AG08395 (cell line): ENCODE results near the gene ANOS1.
"Not testable (repeated sequence)": the region's sequence is repeated elsewhere in the genome, so short reads cannot be mapped to it uniquely, and the experiment has no call there.

Experiments
- DNase-seq: peaks from one replicate; pipeline ENCODE4 v3.0.0; 2012; ENCODE audit warnings: mixed read lengths, low spot score

Gene ANOS1

GRCh38 chrX:8731559-8732395 is at the start of gene ANOS1:
ANOS1 (minus strand) TSS chrX:8732137; CDS start chrX:8732036, 101 bp downstream.
- DNase-seq: no peak

- no peak for DNase-seq
Measured at GRCh38 chrX:8773117-8773516, 41.2 kb upstream of the ANOS1 start.

GRCh38 chrX:8760021-8760420 is 28.1 kb upstream of the ANOS1 start:
- DNase-seq: peak; percentile 4

GRCh38 chrX:8758706-8759105 is 26.8 kb upstream of the ANOS1 start:
- not testable (repeated sequence) for DNase-seq

- not testable (repeated sequence) for DNase-seq
Measured at GRCh38 chrX:8757609-8758389, 25.9 kb upstream of the ANOS1 start.

- DNase-seq: no peak
Measured at GRCh38 chrX:8755813-8756212, 23.9 kb upstream of the ANOS1 start.

- DNase-seq: no peak
Measured at GRCh38 chrX:8755116-8755515, 23.2 kb upstream of the ANOS1 start.

GRCh38 chrX:8749697-8750096 is 17.8 kb upstream of the ANOS1 start:
- DNase-seq: no peak

- peak; percentile 56 for DNase-seq
Measured at GRCh38 chrX:8748855-8749254, 16.9 kb upstream of the ANOS1 start.

- peak; percentile 62 for DNase-seq
Measured at GRCh38 chrX:8743126-8743732, 11.3 kb upstream of the ANOS1 start.

- DNase-seq: no peak
Measured at GRCh38 chrX:8741981-8742380, 10.0 kb upstream of the ANOS1 start.

- DNase-seq: peak; percentile 18
Measured at GRCh38 chrX:8738588-8739189, 6.8 kb upstream of the ANOS1 start.

- DNase-seq: no peak
Measured at GRCh38 chrX:8737883-8738282, 5.9 kb upstream of the ANOS1 start.

- no peak for DNase-seq
Measured at GRCh38 chrX:8730812-8731558, 952 bp downstream of the ANOS1 start.

GRCh38 chrX:8729811-8730210 is 2.1 kb downstream of the ANOS1 start:
- no peak for DNase-seq

- no peak for DNase-seq
Measured at GRCh38 chrX:8728932-8729535, 2.9 kb downstream of the ANOS1 start.

- no peak for DNase-seq
Measured at GRCh38 chrX:8726031-8726652, 5.8 kb downstream of the ANOS1 start.

- no peak for DNase-seq
Measured at GRCh38 chrX:8724300-8724699, 7.6 kb downstream of the ANOS1 start.

GRCh38 chrX:8721536-8721935 is 10.4 kb downstream of the ANOS1 start:
- DNase-seq: no peak

GRCh38 chrX:8720136-8720535 is 11.8 kb downstream of the ANOS1 start:
- no peak for DNase-seq

GRCh38 chrX:8717354-8717753 is 14.6 kb downstream of the ANOS1 start:
- DNase-seq: no peak
